ENCODE data around the gene CREM. TPM values are rescaled to one million over a fixed set of nuclear protein-coding genes. Genes with fewer than 3 reads are reported as not detected.

CREM gene
- total RNA-seq, 1 experiment from 2014 or later = 21.4 TPM

- no peak overlapping the region for H3K4me2 ChIP-seq (ENCODE audit: low read length)
- BruUV-seq (replicated peaks) = no TSS peak
- ATAC-seq (no peak), DNase-seq (ENCODE audit: low read depth, low spot score) (no peak)
- intact Hi-C loops (cut with micrococcal nuclease) = no loop called here
- no peaks in the 10 kb centered on the region for H4K20me1 ChIP-seq (ENCODE audit: insufficient read depth)
- RAD21 ChIA-PET (ENCODE audit: low non-redundant PET in 1 of 2, low total read pairs in 2 of 2, uncharacterized antibody in 2 of 2, unreplicated experiment in 2 of 2) = no interaction called here
- H3K4me3 ChIP-seq (replicated peaks in 1 of 2; ENCODE audit: low read depth in 1 of 2, low read length in 2 of 2) = no peak overlapping the region
- H3K79me2 ChIP-seq (ENCODE audit: insufficient read depth, low read length) = no peaks in the 10 kb centered on the region
- no peaks in the 10 kb centered on the region for H3K9me2 ChIP-seq (ENCODE audit: insufficient read depth)
- H3K9ac ChIP-seq (ENCODE audit: low read length) = no peak overlapping the region
- H3K36me3 ChIP-seq (ENCODE audit: control insufficient read depth in 1 of 2, insufficient read depth in 2 of 2, low read length in 2 of 2) = no peaks in the 10 kb centered on the region
- no peaks in the 10 kb centered on the region for H3K9me3 ChIP-seq (ENCODE audit: control insufficient read depth in 1 of 2, insufficient read depth in 1 of 2, low read depth in 1 of 2, low read length in 2 of 2)
- 0 out of 4 replicates have a peak, but pooled peaks cover 0 to 2% of the 10 kb centered on the region in 2 experiments for H3K4me1 ChIP-seq (ENCODE audit: control insufficient read depth in 1 of 2, insufficient read depth in 2 of 2, low read length in 2 of 2)
- TF ChIP-seq CBX3 (IDR thresholded peaks at IDR 0.05; ENCODE audit: low read depth) = no peak
- TF ChIP-seq ZNF274 (IDR thresholded peaks at IDR 0.05; ENCODE audit: low read depth, low read length) = no peak
- TF ChIP-seq TCF7L2 (IDR thresholded peaks at IDR 0.05; ENCODE audit: borderline replicate concordance, extremely low read depth, insufficient read depth, insufficient read length) = no peak
- no peak for TF ChIP-seq ATF3 (IDR thresholded peaks at IDR 0.05)
- no peak for TF ChIP-seq ZFX (IDR thresholded peaks at IDR 0.05)
- no peak for TF ChIP-seq SP1 (IDR thresholded peaks at IDR 0.05; ENCODE audit: low read depth)
- no peak for TF ChIP-seq MAX (IDR thresholded peaks at IDR 0.05)
- TF ChIP-seq FOSL1 (IDR thresholded peaks at IDR 0.05; ENCODE audit: low read depth) = no peak
- TF ChIP-seq CTCF (IDR thresholded peaks at IDR 0.05 in 2 of 3, conservative IDR thresholded peaks at IDR 0.05 in 1 of 3; ENCODE audit: borderline replicate concordance in 1 of 3, insufficient read depth in 1 of 3, low read depth in 2 of 3, low read length in 2 of 3) = no peak
- TF ChIP-seq POLR2AphosphoS5 (IDR thresholded peaks at IDR 0.05; ENCODE audit: low read depth, low read length) = no peak
- no peak for TF ChIP-seq YY1 (IDR thresholded peaks at IDR 0.05; ENCODE audit: extremely low read depth, insufficient replicate concordance, low read depth, low read length)
- TF ChIP-seq RAD21 (IDR thresholded peaks at IDR 0.05; ENCODE audit: low read depth) = no peak
- no peaks in the 10 kb centered on the region for H3K27me3 ChIP-seq (ENCODE audit: insufficient read depth, low read length)
- H2AFZ ChIP-seq (ENCODE audit: low read depth, low read length, poor library complexity, severe bottlenecking) = no peak overlapping the region
- no peak overlapping the region for H3K27ac ChIP-seq (ENCODE audit: low read depth, low read length)
- POLR2A ChIA-PET = interaction anchor here (1.2 kb wide), 1 partner anchor 83 kb away, joined by 3 read pairs; the partner anchor contains the start of gene CREM
- CTCF ChIA-PET = interaction anchor here (0.9 kb wide), 1 partner anchor 83 kb away, joined by 3 read pairs; the partner anchor contains the start of gene CREM
These were observed 82.4 kb downstream of the CREM start for GRCh38 chr10:35208949-35209613.

Measured in HCT116 (cell line).